ENCODE results near the gene RPRM. TPM values are rescaled to one million over a fixed set of nuclear protein-coding genes. Genes with fewer than 3 reads are reported as not detected.
"Not testable (repeated sequence)": the region's sequence is repeated elsewhere in the genome, so short reads cannot be mapped to it uniquely, and the experiment has no call there.

RPRM gene
- polyA plus RNA-seq, 1 donor, result 17.0 TPM

DNA sequence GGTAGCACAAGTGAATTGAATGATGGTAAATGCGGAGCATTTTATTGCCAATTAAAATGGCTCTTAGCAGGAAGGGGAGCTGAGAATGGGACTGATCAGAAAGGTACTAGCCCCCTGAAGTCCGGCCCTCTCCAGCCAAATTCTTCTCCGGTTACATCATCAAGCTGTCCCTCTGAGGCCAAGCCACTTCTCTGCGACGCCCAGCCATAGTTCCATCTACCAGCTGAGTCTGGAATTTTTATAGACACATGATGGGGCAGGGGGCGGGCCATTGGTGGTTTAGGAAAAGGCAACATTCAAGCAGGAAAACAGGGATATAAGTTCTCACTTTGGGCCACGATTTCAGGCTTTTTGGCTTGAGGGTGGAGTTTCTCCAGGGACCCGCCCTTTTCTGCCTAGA, 22.7 kb downstream of the RPRM start:
- no peak for DNase-seq

DNA sequence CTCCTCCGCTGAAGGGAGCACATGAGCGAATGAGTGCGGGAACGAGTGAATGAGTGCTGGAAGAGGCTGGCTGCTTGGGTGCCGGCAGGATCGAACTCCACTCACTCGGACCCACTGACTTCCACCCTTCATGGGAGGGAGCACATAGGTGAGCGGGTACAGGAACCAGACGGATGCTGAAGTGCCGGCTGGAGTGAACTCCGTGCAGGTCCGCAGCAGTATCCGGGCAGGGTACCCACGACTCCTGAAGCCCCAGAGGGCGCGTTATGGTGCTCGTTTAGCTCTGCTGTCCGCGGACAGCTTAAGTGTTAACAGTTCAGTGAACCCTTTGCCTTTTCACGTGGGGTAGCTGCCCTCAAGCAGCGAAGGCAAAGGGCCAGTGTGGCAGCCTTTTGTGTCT, 23.2 kb downstream of the RPRM start:
- no peak for DNase-seq

DNA sequence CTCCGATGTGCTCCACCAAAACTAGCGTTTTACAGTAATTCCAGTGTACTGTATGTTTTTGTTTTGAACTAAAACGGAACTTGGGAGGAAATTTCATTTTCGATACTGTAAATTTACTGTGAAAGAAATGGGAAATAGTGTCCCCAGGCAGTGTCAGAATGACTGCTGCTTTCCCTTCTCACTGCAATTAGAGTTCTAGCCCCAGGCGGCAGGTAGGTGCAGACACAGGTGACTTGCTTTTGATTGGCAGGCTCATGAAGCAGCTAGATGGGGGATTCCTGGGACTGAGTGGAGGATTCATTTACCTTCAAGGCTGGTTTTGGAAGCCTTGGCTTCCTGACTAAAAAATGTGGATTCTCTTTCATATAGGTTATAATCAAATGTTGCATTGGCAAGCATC, 27.0 kb downstream of the RPRM start:
- no peak for DNase-seq

DNA sequence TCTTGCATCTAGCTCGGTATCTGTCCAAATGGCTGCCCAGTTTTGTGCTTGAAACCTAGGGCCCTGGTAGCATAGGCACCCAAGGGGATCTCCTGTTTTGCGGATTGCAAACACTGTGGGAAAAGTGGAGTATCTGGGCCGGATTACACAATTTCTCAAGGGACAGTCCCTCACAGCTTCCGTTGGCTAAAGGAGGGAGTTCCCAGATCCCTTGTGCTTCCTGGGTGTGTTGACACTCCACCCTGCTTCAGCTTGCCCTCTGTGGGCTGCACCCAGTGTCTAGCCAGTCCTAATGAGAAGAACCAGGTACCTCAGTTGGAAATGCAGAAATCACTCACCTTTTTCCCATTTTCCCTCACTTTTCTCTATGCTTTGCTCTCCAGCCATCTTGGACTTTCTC, 35.5 kb downstream of the RPRM start:
- DNase-seq, result no peak

DNA sequence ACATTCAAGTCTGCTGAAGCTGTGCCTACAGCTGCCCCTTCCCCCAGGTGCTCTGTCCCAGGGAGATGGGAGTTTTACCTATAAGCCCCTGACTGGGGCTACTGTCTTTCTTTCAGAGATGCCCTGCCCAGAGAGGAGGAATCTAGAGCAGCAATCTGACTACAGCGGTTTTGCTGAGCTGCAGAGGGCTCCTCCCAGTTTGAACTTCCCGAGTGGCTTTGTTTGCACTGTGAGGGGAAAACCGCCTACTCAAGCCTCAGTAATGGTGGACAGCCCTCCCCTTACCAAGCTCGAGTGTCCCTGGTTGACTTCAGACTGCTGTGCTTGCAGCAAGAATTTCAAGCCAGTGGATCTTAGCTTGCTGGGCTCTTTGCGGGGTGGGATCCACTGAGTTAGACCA, 35.9 kb downstream of the RPRM start:
- not testable (repeated sequence) for DNase-seq

DNA sequence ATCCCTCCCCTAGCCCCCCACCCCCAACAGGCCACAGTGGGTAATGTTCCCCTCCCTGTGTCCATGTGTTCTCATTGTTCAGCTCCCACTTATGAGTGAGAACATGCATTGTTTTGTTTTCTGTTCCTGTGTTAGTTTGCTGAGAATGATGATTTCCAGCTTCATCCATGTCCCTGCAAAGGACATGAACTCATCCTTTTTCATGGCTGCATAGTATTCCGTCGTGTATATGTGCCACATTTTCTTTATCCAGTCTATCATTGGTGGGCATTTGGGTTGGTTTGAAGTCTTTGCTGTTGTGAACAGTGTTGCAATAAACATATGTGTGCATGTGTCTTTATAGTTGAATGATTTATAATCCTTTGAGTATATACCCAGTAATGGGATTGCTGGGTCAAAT, 38.5 kb downstream of the RPRM start:
- DNase-seq, result not testable (repeated sequence)

DNA sequence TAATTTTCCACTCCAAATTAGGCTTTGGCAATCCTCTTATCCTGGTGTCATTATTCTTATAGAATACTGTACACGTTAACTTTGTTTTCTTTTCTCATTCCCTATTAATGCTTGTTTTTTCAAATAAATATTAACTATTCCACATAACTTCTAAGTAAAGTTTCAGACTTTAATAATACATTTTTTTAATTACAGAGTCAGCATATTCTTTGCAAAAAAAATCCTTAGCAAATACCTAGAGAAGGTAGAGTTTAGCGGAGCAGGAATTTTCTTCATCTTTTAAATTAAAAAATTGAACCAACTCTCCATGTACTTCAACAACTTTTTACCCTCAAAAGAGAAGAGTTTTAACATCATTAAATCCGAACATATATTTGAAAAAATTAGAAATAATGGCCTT, 45.2 kb downstream of the RPRM start:
- no peak for DNase-seq

DNA sequence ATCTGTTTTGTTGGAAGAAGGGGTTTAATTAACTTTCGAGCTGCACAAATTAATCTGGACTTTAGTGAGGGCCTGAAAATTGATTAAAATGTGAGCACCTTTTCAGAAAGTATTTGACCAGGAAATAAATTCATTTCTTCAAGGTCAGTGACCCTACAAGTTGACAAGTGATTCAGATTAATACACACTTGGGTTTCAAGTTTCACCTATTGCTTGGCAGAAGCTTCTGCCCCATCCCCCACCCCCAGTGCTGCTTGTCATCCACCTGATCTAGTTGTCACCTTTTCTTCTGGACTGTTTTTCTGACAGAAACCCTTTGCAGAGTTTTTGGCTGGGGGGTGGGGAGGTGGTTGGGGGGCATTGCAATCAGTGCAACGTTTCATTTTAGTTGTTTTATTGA, 46.2 kb downstream of the RPRM start:
- DNase-seq, result no peak

DNA sequence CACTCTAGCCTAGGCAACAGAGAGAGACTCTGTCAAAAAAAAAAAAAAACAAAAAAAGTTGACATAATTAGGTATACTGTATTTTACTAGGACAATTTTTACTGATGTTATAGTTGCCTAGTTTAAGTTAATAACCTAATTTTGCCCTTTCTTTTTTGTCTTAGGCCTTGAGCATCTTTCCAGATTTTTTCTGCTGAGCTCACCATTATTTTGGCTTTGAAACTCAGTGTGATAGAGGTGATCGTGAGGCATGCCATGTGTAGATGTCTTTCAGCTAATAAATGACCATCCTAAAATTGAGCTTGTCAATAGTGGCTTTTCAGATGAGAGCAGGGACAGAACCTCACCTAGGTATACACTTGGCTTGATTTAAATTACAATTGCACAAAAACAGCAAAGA, 47.4 kb downstream of the RPRM start:
- no peak for DNase-seq
